Type B pancreatic cell (in vitro differentiated cells): ENCODE results near the gene TPO. TPM values are rescaled to one million over a fixed set of nuclear protein-coding genes. Genes with fewer than 3 reads are reported as not detected.
"Not testable (repeated sequence)": the region's sequence is repeated elsewhere in the genome, so short reads cannot be mapped to it uniquely, and the experiment has no call there.

Experiments used
- DNase-seq: peaks from one replicate; pipeline ENCODE4 v3.0.0; 2021; ENCODE audit warnings: mixed read lengths; ENCODE audit not compliant: unreplicated experiment; ENCODE audit errors: extremely low spot score
- H3K27ac Mint-ChIP-seq: 2 replicates; pipeline ENCODE4 v1.8.0; 2021; ENCODE audit warnings: mild to moderate bottlenecking, mixed read lengths
- H3K27me3 Mint-ChIP-seq: 2 replicates; pipeline ENCODE4 v1.8.0; 2021; ENCODE audit warnings: mixed read lengths
- H3K36me3 Mint-ChIP-seq: 2 replicates; pipeline ENCODE4 v1.8.0; 2021; ENCODE audit warnings: mixed read lengths
- H3K4me1 Mint-ChIP-seq: one replicate; pipeline ENCODE4 v1.8.0; 2021; ENCODE audit warnings: mixed read lengths; ENCODE audit not compliant: unreplicated experiment
- H3K4me3 Mint-ChIP-seq: 2 replicates; pipeline ENCODE4 v1.8.0; 2021; ENCODE audit warnings: mild to moderate bottlenecking, mixed read lengths
- H3K9me3 Mint-ChIP-seq: 2 replicates; pipeline ENCODE4 v1.8.0; 2021; ENCODE audit warnings: mixed read lengths
- CTCF ChIP-seq: fragments of 200-600 bp; sonication (generic); conservative IDR thresholded peaks from 2 replicates; pipeline ENCODE4 v1.5.0; 2021; ENCODE audit warnings: antibody characterized with exemption, mild to moderate bottlenecking
- total RNA-seq: library from RNA; stranded (reverse); gene quantifications from 2 replicates; pipeline ENCODE4 v1.2.1, GENCODE V29; 2021; ENCODE audit warnings: low replicate concordance

TPO gene
- total RNA-seq, 1 donor from 2014 or later: not detected

DNA sequence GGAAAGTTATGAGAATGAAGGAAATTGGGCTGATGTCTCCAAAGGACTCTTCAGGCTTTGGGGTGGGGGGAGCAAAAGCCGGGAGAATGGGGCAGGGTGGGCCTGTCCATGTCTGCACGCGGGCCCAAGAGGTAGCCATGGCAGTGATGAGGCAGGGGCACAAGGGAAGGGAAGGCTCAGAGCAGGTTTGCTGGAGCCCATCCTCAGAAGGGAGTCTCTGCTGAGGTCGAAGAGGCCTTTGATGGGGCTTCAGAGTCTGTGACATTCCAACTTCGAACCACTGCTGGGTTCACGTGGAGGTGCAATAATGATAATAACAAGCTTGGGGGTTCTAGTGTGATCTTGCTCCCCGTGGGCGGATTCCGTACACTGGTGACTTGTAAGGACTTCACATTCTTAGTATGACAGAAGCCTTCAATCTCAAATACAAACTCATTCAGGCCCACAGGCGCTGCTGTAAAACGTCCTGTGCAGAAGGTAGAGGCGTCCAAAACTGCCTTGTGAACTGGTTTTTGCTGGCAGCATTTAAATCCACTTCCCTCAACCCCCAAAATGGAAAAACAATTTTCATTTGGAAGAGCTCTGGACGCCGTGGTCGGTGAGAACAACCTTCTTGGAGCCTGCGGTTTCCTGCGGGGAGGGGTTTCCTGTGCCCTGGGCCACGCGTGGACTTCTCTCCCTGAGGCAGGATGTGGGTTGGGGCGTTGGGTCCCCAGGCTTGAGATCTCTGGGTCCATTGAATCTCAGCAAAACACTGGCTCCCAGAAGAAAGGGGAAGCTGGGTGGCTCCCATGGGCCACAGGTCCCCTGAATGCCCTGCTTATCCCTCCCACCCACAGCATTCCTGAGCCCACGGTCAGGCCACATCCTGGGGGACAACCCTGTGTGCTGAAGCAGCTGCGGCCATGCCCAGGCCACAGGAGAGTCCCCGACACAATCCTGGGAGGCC lies 151.0 kb downstream of the TPO start:
- H3K27me3 Mint-ChIP-seq: peaks cover 13% of the 10 kb centered on the region
- no peak for DNase-seq
- TF ChIP-seq CTCF: no peak

GRCh38 chr2:1567556-1568344 lies 154.5 kb downstream of the TPO start:
- no peaks in the 10 kb centered on the region for H3K36me3 Mint-ChIP-seq
- TF ChIP-seq CTCF: no peak
- no peak for DNase-seq
- peaks cover 8% of the 10 kb centered on the region for H3K27me3 Mint-ChIP-seq
- H3K27ac Mint-ChIP-seq: no peak overlapping the region
- H3K4me3 Mint-ChIP-seq: no peak overlapping the region
- peaks cover 8% of the 10 kb centered on the region for H3K9me3 Mint-ChIP-seq
- no peaks in the 10 kb centered on the region for H3K4me1 Mint-ChIP-seq

More for the DNA sequence above, 151.0 kb downstream of the TPO start:
- no peaks in the 10 kb centered on the region for H3K4me1 Mint-ChIP-seq
- peaks cover 8% of the 10 kb centered on the region for H3K9me3 Mint-ChIP-seq
- H3K36me3 Mint-ChIP-seq: no peaks in the 10 kb centered on the region
- no peak overlapping the region for H3K4me3 Mint-ChIP-seq
- no peak overlapping the region for H3K27ac Mint-ChIP-seq

- H3K27me3 Mint-ChIP-seq: peaks cover 11% of the 10 kb centered on the region
- not testable (repeated sequence) for H3K27ac Mint-ChIP-seq, H3K9me3 Mint-ChIP-seq
Observed at GRCh38 chr2:1568345-1568668, 155.0 kb downstream of the TPO start.

DNA sequence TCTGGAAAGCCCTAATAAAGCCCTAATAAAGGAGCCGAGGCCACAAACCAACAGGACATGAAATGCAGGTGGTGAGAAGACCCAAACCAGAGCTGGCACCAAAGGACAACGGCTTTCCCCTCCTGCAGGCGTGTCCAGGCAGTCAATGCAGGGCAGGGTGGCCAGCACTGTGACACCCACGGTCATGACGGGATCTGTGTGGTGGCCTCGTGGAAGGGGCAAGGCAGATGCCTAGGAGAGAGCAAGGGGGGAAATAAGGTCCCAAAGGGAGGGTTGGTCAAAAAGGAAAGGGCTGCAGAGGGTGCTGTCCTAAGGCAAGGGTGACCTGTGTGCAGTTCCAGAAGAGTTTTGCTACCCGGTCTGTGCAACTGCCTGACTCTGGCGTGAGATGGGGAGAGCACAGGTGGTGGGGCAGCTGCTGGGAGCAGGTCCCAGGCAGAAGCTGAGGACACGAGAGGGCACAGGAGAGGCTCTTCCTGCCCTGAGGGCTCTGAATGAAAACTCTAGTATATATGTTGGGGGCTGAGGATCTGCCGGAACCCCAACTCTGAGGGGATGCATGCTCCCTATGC lies 156.7 kb downstream of the TPO start:
- Mint-ChIP-seq H3K4me3 (no peak overlapping the region), H3K9me3 (peaks cover 8% of the 10 kb centered on the region), H3K27me3 (peaks cover 22% of the 10 kb centered on the region), H3K36me3 (no peaks in the 10 kb centered on the region), H3K4me1 (no peaks in the 10 kb centered on the region), H3K27ac (no peak overlapping the region)
- DNase-seq: no peak
- TF ChIP-seq CTCF: no peak

More at GRCh38 chr2:1568345-1568668, 155.0 kb downstream of the TPO start:
- H3K4me1 Mint-ChIP-seq, H3K4me3 Mint-ChIP-seq, H3K36me3 Mint-ChIP-seq, DNase-seq: not testable (repeated sequence)

DNA sequence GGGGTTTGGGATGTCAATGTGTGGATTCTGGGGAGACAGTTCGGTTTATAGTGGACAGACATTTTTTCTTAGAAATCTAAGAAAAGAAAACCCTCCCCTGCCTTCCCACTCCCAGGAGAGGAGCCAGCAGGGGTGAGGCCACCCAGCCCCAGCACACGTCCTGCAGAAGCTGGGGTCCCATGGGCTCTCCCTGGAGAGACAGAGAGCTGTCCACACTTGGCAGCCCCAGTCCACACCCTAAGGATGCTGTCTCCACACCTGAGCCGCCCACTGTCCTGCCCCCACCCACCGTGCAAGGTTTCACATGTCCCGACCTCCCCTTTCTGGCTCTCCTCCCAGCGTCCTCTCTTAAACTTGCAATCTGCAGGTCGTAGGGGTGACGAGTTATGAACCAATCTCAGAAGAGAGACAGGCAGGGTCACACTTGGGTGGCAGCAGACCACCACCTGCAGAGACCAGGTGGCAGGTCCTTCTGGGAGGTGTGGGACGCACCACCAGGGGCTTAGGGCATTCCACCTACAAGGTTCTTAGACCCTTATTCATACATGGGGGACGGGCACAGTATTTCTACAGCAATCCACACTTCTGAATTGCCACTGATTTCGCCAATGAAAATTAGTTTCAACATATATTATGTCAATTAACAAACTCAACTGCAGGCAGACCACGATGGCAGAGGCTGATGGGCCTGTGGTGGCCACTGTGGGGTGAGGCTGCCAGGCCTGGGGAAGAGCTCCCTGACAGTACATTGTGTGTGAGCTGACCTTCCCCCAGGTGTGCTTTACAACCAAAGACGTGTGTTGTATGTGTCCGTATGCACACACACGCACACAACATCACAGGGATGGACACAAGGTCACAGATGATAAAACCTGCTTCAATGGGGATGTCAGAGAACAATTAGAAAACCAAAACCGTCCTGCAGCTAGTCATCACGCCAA lies 158.5 kb downstream of the TPO start:
- Mint-ChIP-seq H3K4me1 (no peaks in the 10 kb centered on the region), H3K27me3 (peaks cover 24% of the 10 kb centered on the region), H3K9me3 (peaks cover 8% of the 10 kb centered on the region), H3K4me3 (no peak overlapping the region), H3K36me3 (no peaks in the 10 kb centered on the region), H3K27ac (no peak overlapping the region)
- no peak for TF ChIP-seq CTCF
- no peak for DNase-seq
